ENCODE results near the gene SYTL1.

DNA sequence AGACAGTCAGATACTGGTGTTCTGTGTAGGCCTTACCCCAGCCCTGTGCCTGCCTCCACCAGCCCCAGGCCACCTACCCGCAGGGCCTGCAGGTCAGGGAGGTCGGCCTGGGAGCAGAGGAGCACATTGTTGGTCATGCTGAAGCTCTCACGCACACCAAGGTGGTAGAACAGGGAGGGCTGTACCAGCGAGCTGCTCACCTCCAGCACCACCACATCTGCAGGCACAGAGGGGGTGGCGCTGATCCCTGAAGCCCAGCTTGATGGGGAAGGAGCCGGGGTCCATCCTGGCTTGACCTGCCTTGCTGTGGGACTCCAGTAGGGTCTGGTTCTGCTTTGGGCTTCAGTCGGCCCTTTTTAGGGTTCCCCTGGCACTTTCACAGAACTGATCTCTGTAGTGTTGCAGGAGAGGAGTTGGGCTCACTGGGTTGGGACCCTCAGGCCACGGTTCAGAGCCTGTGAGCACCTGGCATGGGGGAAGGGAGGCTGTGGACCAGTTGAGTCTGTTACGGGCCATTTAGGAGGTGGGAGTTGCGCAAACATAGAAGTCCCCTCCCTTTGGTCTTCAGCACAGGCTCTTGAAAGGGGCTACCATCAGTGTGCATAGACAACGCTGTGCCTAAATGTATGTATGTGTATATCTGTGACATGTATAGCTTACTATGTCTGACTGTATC, 23.0 kb downstream of the SYTL1 start:
- TF ChIP-seq, protein P1, sequence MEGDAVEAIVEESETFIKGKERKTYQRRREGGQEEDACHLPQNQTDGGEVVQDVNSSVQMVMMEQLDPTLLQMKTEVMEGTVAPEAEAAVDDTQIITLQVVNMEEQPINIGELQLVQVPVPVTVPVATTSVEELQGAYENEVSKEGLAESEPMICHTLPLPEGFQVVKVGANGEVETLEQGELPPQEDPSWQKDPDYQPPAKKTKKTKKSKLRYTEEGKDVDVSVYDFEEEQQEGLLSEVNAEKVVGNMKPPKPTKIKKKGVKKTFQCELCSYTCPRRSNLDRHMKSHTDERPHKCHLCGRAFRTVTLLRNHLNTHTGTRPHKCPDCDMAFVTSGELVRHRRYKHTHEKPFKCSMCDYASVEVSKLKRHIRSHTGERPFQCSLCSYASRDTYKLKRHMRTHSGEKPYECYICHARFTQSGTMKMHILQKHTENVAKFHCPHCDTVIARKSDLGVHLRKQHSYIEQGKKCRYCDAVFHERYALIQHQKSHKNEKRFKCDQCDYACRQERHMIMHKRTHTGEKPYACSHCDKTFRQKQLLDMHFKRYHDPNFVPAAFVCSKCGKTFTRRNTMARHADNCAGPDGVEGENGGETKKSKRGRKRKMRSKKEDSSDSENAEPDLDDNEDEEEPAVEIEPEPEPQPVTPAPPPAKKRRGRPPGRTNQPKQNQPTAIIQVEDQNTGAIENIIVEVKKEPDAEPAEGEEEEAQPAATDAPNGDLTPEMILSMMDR (IDR thresholded peaks at IDR 0.05; ENCODE audit: low read depth, low read length) = no peak
- no peak for TF ChIP-seq POLR2A (IDR thresholded peaks at IDR 0.05; ENCODE audit: extremely low read depth, insufficient read length)
- TF ChIP-seq, protein P2, sequence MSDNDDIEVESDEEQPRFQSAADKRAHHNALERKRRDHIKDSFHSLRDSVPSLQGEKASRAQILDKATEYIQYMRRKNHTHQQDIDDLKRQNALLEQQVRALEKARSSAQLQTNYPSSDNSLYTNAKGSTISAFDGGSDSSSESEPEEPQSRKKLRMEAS (IDR thresholded peaks at IDR 0.05; ENCODE audit: low read depth, low read length) = no peak
